Activated CD8-positive, alpha-beta memory T cell treated with anti-CD3 and anti-CD28 coated beads for 1 hour (primary cell): ENCODE results near the gene NOP53.
"Not testable (repeated sequence)": the region's sequence is repeated elsewhere in the genome, so short reads cannot be mapped to it uniquely, and the experiment has no call there.

ENCODE experiments used
- DNase-seq, 2 donors: peaks; one replicate each; pipeline ENCODE4 v3.0.0-alpha.2; 2020; ENCODE audit warnings: low read depth in 1 of 2; ENCODE audit errors: extremely low read depth in 1 of 2

The NOP53 gene

GRCh38 chr19:47769534-47769933 lies 24.2 kb downstream of the NOP53 start:
- DNase-seq: no peak

- not testable (repeated sequence) for DNase-seq
These were observed 25.9 kb downstream of the NOP53 start for GRCh38 chr19:47771291-47771690.

GRCh38 chr19:47776568-47776967 lies 31.2 kb downstream of the NOP53 start:
- no peak for DNase-seq

- not testable (repeated sequence) for DNase-seq
These were observed 32.1 kb downstream of the NOP53 start for GRCh38 chr19:47777245-47778048.

GRCh38 chr19:47778049-47778953 lies 33.0 kb downstream of the NOP53 start, which contains the start of gene SELENOW:
SELENOW (plus strand) TSS chr19:47778703; CDS start chr19:47778786, 83 bp downstream.
- peak; percentile 40 to 60 for DNase-seq

GRCh38 chr19:47778954-47779351 lies 33.6 kb downstream of the NOP53 start:
- DNase-seq: no peak

GRCh38 chr19:47779524-47780214 lies 34.3 kb downstream of the NOP53 start:
- no peak for DNase-seq

- DNase-seq: no peak
These were observed 34.8 kb downstream of the NOP53 start for GRCh38 chr19:47780215-47780551.

- no peak for DNase-seq
These were observed 36.4 kb downstream of the NOP53 start for GRCh38 chr19:47781590-47782262.

- no peak for DNase-seq
These were observed 41.2 kb downstream of the NOP53 start for GRCh38 chr19:47786566-47786965.

GRCh38 chr19:47787307-47787706 lies 42.0 kb downstream of the NOP53 start:
- not testable (repeated sequence) for DNase-seq

- DNase-seq: not testable (repeated sequence)
These were observed 44.5 kb downstream of the NOP53 start for GRCh38 chr19:47789811-47790210.

- peak; percentile 62 to 81 for DNase-seq
These were observed 45.1 kb downstream of the NOP53 start for GRCh38 chr19:47790398-47790814.

- DNase-seq: no peak
These were observed 47.3 kb downstream of the NOP53 start for GRCh38 chr19:47792616-47793015.

- DNase-seq: no peak
These were observed 49.2 kb downstream of the NOP53 start for GRCh38 chr19:47794526-47794925.

- DNase-seq: no peak
These were observed 51.4 kb downstream of the NOP53 start for GRCh38 chr19:47796785-47797184.

GRCh38 chr19:47797996-47798903 lies 52.9 kb downstream of the NOP53 start:
- DNase-seq: no peak

- DNase-seq: no peak
These were observed 53.5 kb downstream of the NOP53 start for GRCh38 chr19:47798904-47799266.

- DNase-seq: no peak
These were observed 55.9 kb downstream of the NOP53 start for GRCh38 chr19:47801270-47801669.
